Transverse colon (tissue), 4 donors: Measurements from ENCODE around the gene NRF1.

Experiments
- CTCF ChIP-seq, 5 experiments: fragments of 200-600 bp in 3 of 5; fragments of 450-650 bp in 2 of 5; sonication (generic) in 3 of 5; IDR thresholded peaks; 1 replicate in 2 of 5; 2 replicates in 3 of 5; pipeline ENCODE4 v1.5.1; 2016 to 2017; ENCODE audit warnings: antibody characterized with exemption in 5 of 5, inconsistent platforms in 3 of 5, mild to moderate bottlenecking in 2 of 5, moderate library complexity in 1 of 5
- EP300 ChIP-seq: sonication (generic); formaldehyde crosslinking; IDR thresholded peaks from one replicate; pipeline ENCODE4 v1.6.1; 2017; ENCODE audit warnings: antibody characterized with exemption, low read depth
- POLR2A ChIP-seq: fragments of 450-650 bp; IDR thresholded peaks from one replicate; pipeline ENCODE4 v1.6.1; 2016; ENCODE audit warnings: antibody characterized with exemption, mild to moderate bottlenecking, moderate library complexity
- POLR2AphosphoS5 ChIP-seq, 3 donors: sonication (generic); formaldehyde crosslinking; IDR thresholded peaks; one replicate each; pipeline ENCODE4 v1.6.1; 2016; ENCODE audit warnings: antibody characterized with exemption in 3 of 3

DNA sequence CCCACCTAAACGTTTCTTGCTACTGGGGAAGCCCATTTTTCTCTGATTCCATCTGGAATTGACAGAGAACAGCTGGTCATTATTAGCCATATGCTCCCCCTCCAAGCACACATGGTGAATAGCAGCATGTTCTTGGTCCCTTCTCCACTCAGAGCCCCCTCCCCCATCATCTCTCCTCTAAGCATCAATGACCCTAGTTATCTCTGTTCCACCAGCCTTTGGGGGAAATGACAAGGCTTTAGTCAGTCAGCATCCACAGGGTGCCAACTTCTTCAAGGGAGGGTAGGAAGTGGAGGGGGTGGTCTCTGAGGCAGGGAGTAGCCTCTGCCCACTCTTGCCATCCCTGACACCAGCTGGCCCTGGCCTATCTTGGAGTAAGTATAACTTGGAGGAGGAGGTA lies 178.1 kb downstream of the NRF1 start:
- TF ChIP-seq CTCF (IDR thresholded peaks at IDR 0.05) (no peak), POLR2A (no peak), EP300 (no peak), POLR2AphosphoS5 (IDR thresholded peaks at IDR 0.05) (no peak)
